ENCODE measurements around the gene BAX.

DNA sequence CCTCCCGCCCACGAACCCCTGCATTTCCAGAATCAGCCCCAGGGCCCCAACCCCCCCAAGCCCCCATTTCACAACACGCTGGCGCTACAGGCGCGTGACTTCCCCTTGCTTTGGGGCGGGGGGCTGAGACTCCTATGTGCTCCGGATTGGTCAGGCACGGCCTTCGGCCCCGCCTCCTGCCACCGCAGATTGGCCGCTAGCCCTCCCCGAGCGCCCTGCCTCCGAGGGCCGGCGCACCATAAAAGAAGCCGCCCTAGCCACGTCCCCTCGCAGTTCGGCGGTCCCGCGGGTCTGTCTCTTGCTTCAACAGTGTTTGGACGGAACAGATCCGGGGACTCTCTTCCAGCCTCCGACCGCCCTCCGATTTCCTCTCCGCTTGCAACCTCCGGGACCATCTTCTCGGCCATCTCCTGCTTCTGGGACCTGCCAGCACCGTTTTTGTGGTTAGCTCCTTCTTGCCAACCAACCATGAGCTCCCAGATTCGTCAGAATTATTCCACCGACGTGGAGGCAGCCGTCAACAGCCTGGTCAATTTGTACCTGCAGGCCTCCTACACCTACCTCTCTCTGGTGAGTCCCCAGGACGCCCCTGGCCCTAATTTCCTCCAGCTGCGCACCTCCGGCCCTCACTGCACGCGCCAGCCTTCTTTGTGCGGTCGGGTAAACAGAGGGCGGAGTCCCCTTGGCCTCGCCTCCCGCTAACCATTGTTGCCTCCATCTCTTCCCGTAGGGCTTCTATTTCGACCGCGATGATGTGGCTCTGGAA lies 10.5 kb downstream of the BAX start, which contains the start of gene FTL:
- TF ChIP-seq, protein P1, sequence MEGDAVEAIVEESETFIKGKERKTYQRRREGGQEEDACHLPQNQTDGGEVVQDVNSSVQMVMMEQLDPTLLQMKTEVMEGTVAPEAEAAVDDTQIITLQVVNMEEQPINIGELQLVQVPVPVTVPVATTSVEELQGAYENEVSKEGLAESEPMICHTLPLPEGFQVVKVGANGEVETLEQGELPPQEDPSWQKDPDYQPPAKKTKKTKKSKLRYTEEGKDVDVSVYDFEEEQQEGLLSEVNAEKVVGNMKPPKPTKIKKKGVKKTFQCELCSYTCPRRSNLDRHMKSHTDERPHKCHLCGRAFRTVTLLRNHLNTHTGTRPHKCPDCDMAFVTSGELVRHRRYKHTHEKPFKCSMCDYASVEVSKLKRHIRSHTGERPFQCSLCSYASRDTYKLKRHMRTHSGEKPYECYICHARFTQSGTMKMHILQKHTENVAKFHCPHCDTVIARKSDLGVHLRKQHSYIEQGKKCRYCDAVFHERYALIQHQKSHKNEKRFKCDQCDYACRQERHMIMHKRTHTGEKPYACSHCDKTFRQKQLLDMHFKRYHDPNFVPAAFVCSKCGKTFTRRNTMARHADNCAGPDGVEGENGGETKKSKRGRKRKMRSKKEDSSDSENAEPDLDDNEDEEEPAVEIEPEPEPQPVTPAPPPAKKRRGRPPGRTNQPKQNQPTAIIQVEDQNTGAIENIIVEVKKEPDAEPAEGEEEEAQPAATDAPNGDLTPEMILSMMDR (conservative IDR thresholded peaks at IDR 0.05) = no peak
- TF ChIP-seq ZFX (IDR thresholded peaks at IDR 0.05) = no peak

Measured in C4-2B (cell line).